Measurements from ENCODE around the gene SPTSSB.
A peak's percentile ranks its signal among the peaks of the same experiment; 100 is the strongest.

SPTSSB gene

GRCh38 chr3:161389445-161390035 is 18.2 kb upstream of the SPTSSB start:
- Histone ChIP-seq H3K36me3 (ENCODE audit: control insufficient read depth, insufficient read depth, low read length) (no peaks in the 10 kb centered on the region), H3K4me1 (ENCODE audit: control insufficient read depth, insufficient read depth, low read length) (no peaks in the 10 kb centered on the region; the same call in 1 of the 2 replicates), H3K4me3 (ENCODE audit: low read depth, low read length) (no peak overlapping the region), H3K9me3 (ENCODE audit: control insufficient read depth, insufficient read depth, low read length) (no peaks in the 10 kb centered on the region), H3K27me3 (ENCODE audit: control insufficient read depth, insufficient read depth, low read length) (no peaks in the 10 kb centered on the region), H3K27ac (ENCODE audit: low read depth, low read length) (no peak overlapping the region), H3K9ac (ENCODE audit: low read depth, low read length) (no peak overlapping the region)

DNA sequence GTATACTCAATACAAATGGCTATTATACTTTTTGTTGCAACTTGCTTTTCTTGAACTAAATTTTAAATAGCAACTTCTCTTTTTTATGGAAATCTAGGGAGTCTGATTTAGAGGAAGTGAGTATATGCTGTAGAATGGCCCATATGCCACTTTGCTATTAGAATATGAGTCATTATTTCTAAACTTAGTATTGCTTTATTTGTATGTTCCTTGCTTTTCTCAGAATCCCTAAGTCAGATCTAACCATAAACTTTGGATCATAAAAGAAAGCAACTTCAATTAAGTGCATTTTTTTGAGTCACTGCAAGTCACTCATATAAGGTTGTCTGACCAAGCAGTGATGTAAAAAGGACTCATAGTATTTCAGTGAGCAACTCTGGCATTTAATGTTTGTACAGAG is 17.5 kb upstream of the SPTSSB start:
- Histone ChIP-seq H3K27me3 (ENCODE audit: control insufficient read depth, insufficient read depth, low read length) (no peaks in the 10 kb centered on the region), H3K4me3 (ENCODE audit: low read depth, low read length) (no peak overlapping the region), H3K36me3 (ENCODE audit: control insufficient read depth, insufficient read depth, low read length) (no peaks in the 10 kb centered on the region), H3K27ac (ENCODE audit: low read depth, low read length) (no peak overlapping the region), H3K9me3 (ENCODE audit: control insufficient read depth, insufficient read depth, low read length) (no peaks in the 10 kb centered on the region), H3K9ac (ENCODE audit: low read depth, low read length) (no peak overlapping the region), H3K4me1 (ENCODE audit: control insufficient read depth, insufficient read depth, low read length) (no peaks in the 10 kb centered on the region; the same call in 1 of the 2 replicates)

DNA sequence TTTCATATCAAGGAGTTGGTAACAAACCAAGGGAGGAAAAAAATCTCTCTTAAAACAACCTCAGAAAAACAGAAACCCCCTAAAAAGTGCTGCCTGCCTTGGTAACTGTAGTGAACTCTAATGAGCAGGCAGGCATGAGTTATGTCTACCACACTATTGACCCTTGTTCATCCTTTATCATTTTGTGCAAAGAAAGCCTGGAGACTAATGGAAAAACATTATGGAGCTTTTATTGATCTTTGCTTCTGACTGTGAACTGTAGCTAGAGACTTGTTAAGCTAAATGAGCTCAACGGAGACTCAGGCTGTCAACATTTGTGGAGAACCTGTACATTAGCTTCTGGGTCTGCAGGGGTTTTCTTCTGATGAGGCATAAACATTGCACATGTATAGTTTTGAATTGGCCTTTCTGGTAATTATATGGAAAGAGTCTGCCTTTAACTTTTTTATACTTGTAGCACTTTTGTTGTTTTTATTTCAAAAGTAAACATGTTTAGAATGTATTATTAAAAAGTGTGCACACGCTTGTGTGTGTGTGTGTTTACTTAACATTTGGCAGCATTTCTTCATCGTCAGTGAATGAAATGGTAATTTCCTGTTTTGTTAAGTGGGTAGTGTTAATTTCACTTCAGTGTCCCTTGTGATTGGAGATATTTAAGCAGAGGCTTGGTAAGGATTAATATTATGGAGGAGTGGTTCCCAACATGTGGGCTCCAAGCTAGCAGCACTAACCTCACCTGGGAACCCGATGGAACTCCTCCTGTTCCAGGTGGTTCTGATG is 15.9 kb upstream of the SPTSSB start:
- no peak overlapping the region for H3K9ac ChIP-seq (ENCODE audit: low read depth, low read length)
- H3K27ac ChIP-seq (ENCODE audit: low read depth, low read length), result no peak overlapping the region
- H3K27me3 ChIP-seq (ENCODE audit: control insufficient read depth, insufficient read depth, low read length), result no peaks in the 10 kb centered on the region
- H3K9me3 ChIP-seq (ENCODE audit: control insufficient read depth, insufficient read depth, low read length), result no peaks in the 10 kb centered on the region
- no peak overlapping the region for H3K4me3 ChIP-seq (ENCODE audit: low read depth, low read length)
- no peaks in the 10 kb centered on the region; the same call in 1 of the 2 replicates for H3K4me1 ChIP-seq (ENCODE audit: control insufficient read depth, insufficient read depth, low read length)
- H3K36me3 ChIP-seq (ENCODE audit: control insufficient read depth, insufficient read depth, low read length), result no peaks in the 10 kb centered on the region

- H3K27me3 ChIP-seq (ENCODE audit: control insufficient read depth, insufficient read depth, low read length), result peaks cover 23% of the 10 kb centered on the region
- H3K4me1 ChIP-seq (ENCODE audit: control insufficient read depth, insufficient read depth, low read length), result peaks cover 10% of the 10 kb centered on the region
- peak overlapping the region; percentile 42 for H3K27ac ChIP-seq (ENCODE audit: low read depth, low read length)
- no peaks in the 10 kb centered on the region for H3K9me3 ChIP-seq (ENCODE audit: control insufficient read depth, insufficient read depth, low read length)
- peak overlapping the region; percentile 18; the same call in 1 of the 2 replicates for H3K9ac ChIP-seq (ENCODE audit: low read depth, low read length)
- H3K4me3 ChIP-seq (ENCODE audit: low read depth, low read length), result peak overlapping the region; percentile 68
- H3K36me3 ChIP-seq (ENCODE audit: control insufficient read depth, insufficient read depth, low read length), result no peaks in the 10 kb centered on the region
These were observed 1.3 kb upstream of the SPTSSB start for GRCh38 chr3:161372321-161373260.

- Histone ChIP-seq H3K9ac (ENCODE audit: low read depth, low read length) (no peak overlapping the region), H3K9me3 (ENCODE audit: control insufficient read depth, insufficient read depth, low read length) (no peaks in the 10 kb centered on the region)
These were observed 1.8 kb downstream of the SPTSSB start for GRCh38 chr3:161369531-161369930.

GRCh38 chr3:161366094-161366493 is 5.2 kb downstream of the SPTSSB start:
- Histone ChIP-seq H3K9me3 (ENCODE audit: control insufficient read depth, insufficient read depth, low read length) (no peaks in the 10 kb centered on the region), H3K9ac (ENCODE audit: low read depth, low read length) (0 out of 2 replicates have a peak overlapping the region, but pooled peaks have one; percentile 18), H3K4me3 (ENCODE audit: low read depth, low read length) (no peak overlapping the region), H3K27ac (ENCODE audit: low read depth, low read length) (peak overlapping the region; percentile 17), H3K36me3 (ENCODE audit: control insufficient read depth, insufficient read depth, low read length) (no peaks in the 10 kb centered on the region), H3K27me3 (ENCODE audit: control insufficient read depth, insufficient read depth, low read length) (no peaks in the 10 kb centered on the region), H3K4me1 (ENCODE audit: control insufficient read depth, insufficient read depth, low read length) (peaks cover 26% of the 10 kb centered on the region)

More at GRCh38 chr3:161369531-161369930, 1.8 kb downstream of the SPTSSB start:
- H3K36me3 ChIP-seq (ENCODE audit: control insufficient read depth, insufficient read depth, low read length), result no peaks in the 10 kb centered on the region
- H3K4me3 ChIP-seq (ENCODE audit: low read depth, low read length), result no peak overlapping the region
- H3K4me1 ChIP-seq (ENCODE audit: control insufficient read depth, insufficient read depth, low read length), result peaks cover 31% of the 10 kb centered on the region
- H3K27me3 ChIP-seq (ENCODE audit: control insufficient read depth, insufficient read depth, low read length), result peaks cover 20% of the 10 kb centered on the region
- H3K27ac ChIP-seq (ENCODE audit: low read depth, low read length), result no peak overlapping the region

GRCh38 chr3:161358488-161358887 is 12.8 kb downstream of the SPTSSB start:
- H3K9me3 ChIP-seq (ENCODE audit: control insufficient read depth, insufficient read depth, low read length), result no peaks in the 10 kb centered on the region
- H3K4me1 ChIP-seq (ENCODE audit: control insufficient read depth, insufficient read depth, low read length), result no peaks in the 10 kb centered on the region
- no peak overlapping the region for H3K27ac ChIP-seq (ENCODE audit: low read depth, low read length)
- H3K4me3 ChIP-seq (ENCODE audit: low read depth, low read length), result no peak overlapping the region
- no peaks in the 10 kb centered on the region for H3K27me3 ChIP-seq (ENCODE audit: control insufficient read depth, insufficient read depth, low read length)
- H3K36me3 ChIP-seq (ENCODE audit: control insufficient read depth, insufficient read depth, low read length), result 0 out of 2 replicates have a peak, but pooled peaks cover 2% of the 10 kb centered on the region
- H3K9ac ChIP-seq (ENCODE audit: low read depth, low read length), result no peak overlapping the region

- Histone ChIP-seq H3K9me3 (ENCODE audit: control insufficient read depth, insufficient read depth, low read length) (no peaks in the 10 kb centered on the region), H3K4me3 (ENCODE audit: low read depth, low read length) (no peak overlapping the region), H3K27ac (ENCODE audit: low read depth, low read length) (no peak overlapping the region), H3K4me1 (ENCODE audit: control insufficient read depth, insufficient read depth, low read length) (no peaks in the 10 kb centered on the region), H3K9ac (ENCODE audit: low read depth, low read length) (no peak overlapping the region), H3K36me3 (ENCODE audit: control insufficient read depth, insufficient read depth, low read length) (0 out of 2 replicates have a peak, but pooled peaks cover 2% of the 10 kb centered on the region), H3K27me3 (ENCODE audit: control insufficient read depth, insufficient read depth, low read length) (no peaks in the 10 kb centered on the region)
These were observed 15.0 kb downstream of the SPTSSB start for GRCh38 chr3:161356287-161356686.

DNA sequence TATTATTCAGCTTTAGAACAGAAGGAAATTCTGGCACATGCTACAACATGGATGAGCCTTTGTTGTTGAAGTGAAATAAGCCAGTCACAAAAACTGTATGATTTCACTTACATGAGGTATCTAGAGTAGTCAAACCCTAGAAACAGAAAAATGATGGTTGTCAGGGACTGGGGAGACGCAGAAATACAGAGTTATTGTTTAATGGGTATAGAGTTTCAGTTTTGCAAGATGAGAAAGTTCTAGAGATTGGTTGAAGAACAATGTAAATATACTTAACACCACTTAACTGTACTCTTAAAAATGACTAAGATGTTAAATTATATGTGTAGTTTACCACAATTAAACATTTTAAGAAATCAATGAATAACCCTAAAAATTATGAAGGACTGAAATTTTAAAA is 15.8 kb downstream of the SPTSSB start:
- Histone ChIP-seq H3K9ac (ENCODE audit: low read depth, low read length) (no peak overlapping the region), H3K27me3 (ENCODE audit: control insufficient read depth, insufficient read depth, low read length) (no peaks in the 10 kb centered on the region), H3K4me1 (ENCODE audit: control insufficient read depth, insufficient read depth, low read length) (no peaks in the 10 kb centered on the region), H3K27ac (ENCODE audit: low read depth, low read length) (no peak overlapping the region), H3K4me3 (ENCODE audit: low read depth, low read length) (no peak overlapping the region), H3K36me3 (ENCODE audit: control insufficient read depth, insufficient read depth, low read length) (0 out of 2 replicates have a peak, but pooled peaks cover 2% of the 10 kb centered on the region), H3K9me3 (ENCODE audit: control insufficient read depth, insufficient read depth, low read length) (no peaks in the 10 kb centered on the region)

- no peak overlapping the region for H3K4me3 ChIP-seq (ENCODE audit: low read depth, low read length)
- no peaks in the 10 kb centered on the region for H3K27me3 ChIP-seq (ENCODE audit: control insufficient read depth, insufficient read depth, low read length)
- 0 out of 2 replicates have a peak, but pooled peaks cover 2% of the 10 kb centered on the region for H3K36me3 ChIP-seq (ENCODE audit: control insufficient read depth, insufficient read depth, low read length)
- no peaks in the 10 kb centered on the region for H3K9me3 ChIP-seq (ENCODE audit: control insufficient read depth, insufficient read depth, low read length)
- no peak overlapping the region for H3K27ac ChIP-seq (ENCODE audit: low read depth, low read length)
- H3K9ac ChIP-seq (ENCODE audit: low read depth, low read length), result no peak overlapping the region
- no peaks in the 10 kb centered on the region; the same call in 1 of the 2 replicates for H3K4me1 ChIP-seq (ENCODE audit: control insufficient read depth, insufficient read depth, low read length)
These were observed 16.8 kb downstream of the SPTSSB start for GRCh38 chr3:161354554-161354953.

All from HUES48 (cell line).